Breast epithelium (tissue), 4 donors: ENCODE measurements around the gene TTLL10. TPM values are rescaled to one million over a fixed set of nuclear protein-coding genes. Genes with fewer than 3 reads are reported as not detected.

Experiments used
- DNase-seq, 2 donors: peaks; one replicate each; pipeline ENCODE4 v3.0.0-alpha.2; 2019; ENCODE audit warnings: low spot score in 2 of 2
- H3K27ac ChIP-seq, 2 donors: fragments of 200-600 bp; sonication (generic) in 1 of 2; one replicate each; pipeline ENCODE4 v1.5.1; 2016 to 2019; ENCODE audit warnings: mild to moderate bottlenecking in 1 of 2
- H3K27me3 ChIP-seq, 2 donors: fragments of 200-600 bp; sonication (generic) in 1 of 2; one replicate each; pipeline versions ENCODE4 v1.5.1 to v1.6.0; 2017 to 2019; ENCODE audit warnings: control low read depth in 1 of 2, mild to moderate bottlenecking in 1 of 2
- H3K36me3 ChIP-seq: fragments of 200-600 bp; one replicate; pipeline ENCODE4 v1.5.1; 2019
- H3K4me1 ChIP-seq, 2 donors: fragments of 200-600 bp; sonication (generic); one replicate each; pipeline ENCODE4 v1.5.1; 2016 to 2019; ENCODE audit warnings: control low read depth in 1 of 2
- H3K4me3 ChIP-seq, 3 donors: fragments of 200-600 bp; sonication (generic); 1 replicate in 2 of 3; 2 replicates in 1 of 3; pipeline ENCODE4 v1.5.1; 2016 to 2019; ENCODE audit warnings: mild to moderate bottlenecking in 3 of 3, moderate library complexity in 2 of 3
- H3K9me3 ChIP-seq, 2 donors: fragments of 200-600 bp; sonication (generic) in 1 of 2; one replicate each; pipeline ENCODE4 v1.5.1; 2016 to 2019; ENCODE audit warnings: control low read depth in 1 of 2
- CTCF ChIP-seq, 3 donors: fragments of 450-650 bp; IDR thresholded peaks; one replicate each; pipeline ENCODE4 v1.5.1; 2016 to 2017; ENCODE audit warnings: antibody characterized with exemption in 3 of 3, mild to moderate bottlenecking in 3 of 3, moderate library complexity in 3 of 3
- POLR2A ChIP-seq: fragments of 450-650 bp; IDR thresholded peaks from one replicate; pipeline ENCODE4 v1.6.1; 2016; ENCODE audit warnings: antibody characterized with exemption, mild to moderate bottlenecking, moderate library complexity
- POLR2AphosphoS5 ChIP-seq, 3 donors: sonication (generic); formaldehyde crosslinking; IDR thresholded peaks; one replicate each; pipeline ENCODE4 v1.6.1; 2017; ENCODE audit warnings: antibody characterized with exemption in 3 of 3
- intact Hi-C: fragments of 100-400 bp; cut with DNase I; formaldehyde crosslinking; loops from one replicate; pipeline ENCODE4 v1.15.1; 2023; ENCODE audit warnings: low total_unique reads
- total RNA-seq, 3 donors: library from RNA; depleted of rRNA; stranded (reverse); fragments of >200 nt; gene quantifications; one replicate each; pipeline ENCODE4 v1.1.0, GENCODE V29; 2016

The TTLL10 gene
- total RNA-seq, 3 donors from 2014 or later = 0.15 to 0.33 (median 0.16) TPM

- DNase-seq = no peak
- TF ChIP-seq CTCF (IDR thresholded peaks at IDR 0.05) (no peak), POLR2AphosphoS5 (IDR thresholded peaks at IDR 0.05) (no peak), POLR2A (no peak)
- Histone ChIP-seq H3K27me3 (no peaks in the 10 kb centered on the region), H3K4me3 (peak overlapping the region; percentile 10 to 57 (median 34)), H3K9me3 (no peaks in the 10 kb centered on the region), H3K27ac (no peak overlapping the region), H3K4me1 (peaks cover 0 to 11% of the 10 kb centered on the region in 2 donors), H3K36me3 (no peaks in the 10 kb centered on the region)
- intact Hi-C loops = no loop called here
Observed at GRCh38 chr1:1205769-1206375, 32.2 kb downstream of the TTLL10 start.

- no peaks in the 10 kb centered on the region for H3K36me3 ChIP-seq
- no peak within 1 kb of the TSS for H3K27ac ChIP-seq
- TF ChIP-seq POLR2A (no peak), POLR2AphosphoS5 (IDR thresholded peaks at IDR 0.05) (no peak), CTCF (IDR thresholded peaks at IDR 0.05) (no peak)
- peak within 1 kb of the TSS; percentile 10 to 57 (median 34) for H3K4me3 ChIP-seq
- H3K27me3 ChIP-seq = no peaks in the 10 kb centered on the region
- intact Hi-C loops = no loop called here
- no peaks in the 10 kb centered on the region for H3K9me3 ChIP-seq
- no peak for DNase-seq
- H3K4me1 ChIP-seq = peaks cover 0 to 11% of the 10 kb centered on the region in 2 donors
Observed at GRCh38 chr1:1206376-1206965, 32.8 kb downstream of the TTLL10 start, which contains the start of gene TNFRSF18. Gene TNFRSF18 (minus strand): TSS chr1:1206592. CDS start chr1:1206571, 21 bp downstream.

- H3K27ac ChIP-seq = no peak overlapping the region
- H3K9me3 ChIP-seq = no peaks in the 10 kb centered on the region
- H3K36me3 ChIP-seq = no peaks in the 10 kb centered on the region
- DNase-seq = no peak
- H3K27me3 ChIP-seq = no peaks in the 10 kb centered on the region
- H3K4me3 ChIP-seq = peak overlapping the region in 1 of 3 donors; percentile 57
- TF ChIP-seq CTCF (IDR thresholded peaks at IDR 0.05) (no peak), POLR2A (no peak), POLR2AphosphoS5 (IDR thresholded peaks at IDR 0.05) (no peak)
- H3K4me1 ChIP-seq = peaks cover 0 to 11% of the 10 kb centered on the region in 2 donors
- intact Hi-C loops = no loop called here
Observed at GRCh38 chr1:1206966-1207531, 33.4 kb downstream of the TTLL10 start.

GRCh38 chr1:1207571-1207892 lies 33.9 kb downstream of the TTLL10 start:
- no peak for DNase-seq
- intact Hi-C loops = no loop called here
- Histone ChIP-seq H3K4me1 (peaks cover 0 to 11% of the 10 kb centered on the region in 2 donors), H3K27ac (peak overlapping the region in 1 of 2 donors; percentile 81), H3K27me3 (no peaks in the 10 kb centered on the region), H3K36me3 (no peaks in the 10 kb centered on the region), H3K9me3 (no peaks in the 10 kb centered on the region), H3K4me3 (peak overlapping the region in 1 of 3 donors; percentile 67)
- TF ChIP-seq POLR2A (no peak), POLR2AphosphoS5 (IDR thresholded peaks at IDR 0.05) (no peak), CTCF (IDR thresholded peaks at IDR 0.05) (no peak)

DNA sequence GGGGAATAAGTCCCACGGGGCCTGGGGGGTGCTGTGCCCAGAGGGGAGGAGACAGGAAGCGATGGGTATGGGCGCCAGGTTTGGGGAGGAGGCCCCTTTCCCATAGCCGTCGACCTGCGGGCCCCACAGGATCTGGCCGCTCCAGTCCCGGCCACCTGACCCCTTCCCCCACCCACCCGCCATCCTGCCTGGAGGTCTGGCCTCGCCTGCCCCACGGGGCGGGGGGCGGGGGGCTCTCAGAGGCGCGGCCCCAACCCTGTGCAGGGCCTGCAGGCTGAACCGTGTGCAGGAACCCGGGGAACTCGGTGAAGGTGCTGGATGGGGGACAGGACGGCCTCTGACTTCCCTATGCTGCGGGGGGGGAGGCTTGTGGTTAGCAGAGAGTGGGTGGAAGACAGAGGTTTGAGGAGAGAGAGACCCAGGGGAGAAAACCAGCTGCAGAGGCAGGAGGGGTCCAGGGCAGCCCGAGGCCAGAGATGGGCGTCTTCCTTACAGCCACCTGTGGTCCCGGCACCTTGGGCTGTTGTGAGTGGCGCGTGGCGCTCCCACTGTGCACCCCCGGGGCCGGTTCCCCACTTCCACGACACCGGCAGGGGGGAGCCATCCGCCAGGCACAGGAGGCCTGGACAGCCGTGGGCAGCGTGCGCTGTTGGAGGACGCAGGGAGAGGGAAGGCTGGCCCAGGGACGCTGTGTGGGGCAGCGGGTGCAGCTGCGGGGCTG lies 35.2 kb downstream of the TTLL10 start:
- no peaks in the 10 kb centered on the region for H3K9me3 ChIP-seq
- TF ChIP-seq POLR2AphosphoS5 (IDR thresholded peaks at IDR 0.05) (no peak), CTCF (IDR thresholded peaks at IDR 0.05) (no peak), POLR2A (no peak)
- intact Hi-C loops = no loop called here
- H3K27ac ChIP-seq = peak overlapping the region; percentile 61 to 81
- H3K27me3 ChIP-seq = no peaks in the 10 kb centered on the region
- peak overlapping the region; percentile 16 to 67 (median 45) for H3K4me3 ChIP-seq
- peaks cover 0 to 11% of the 10 kb centered on the region in 2 donors for H3K4me1 ChIP-seq
- DNase-seq = no peak
- no peaks in the 10 kb centered on the region for H3K36me3 ChIP-seq
